ENCODE measurements around the gene OBSCN. TPM values are rescaled to one million over a fixed set of nuclear protein-coding genes. Genes with fewer than 3 reads are reported as not detected.

The OBSCN gene
- total RNA-seq, 1 experiment from 2014 or later, result 10.5 TPM

DNA sequence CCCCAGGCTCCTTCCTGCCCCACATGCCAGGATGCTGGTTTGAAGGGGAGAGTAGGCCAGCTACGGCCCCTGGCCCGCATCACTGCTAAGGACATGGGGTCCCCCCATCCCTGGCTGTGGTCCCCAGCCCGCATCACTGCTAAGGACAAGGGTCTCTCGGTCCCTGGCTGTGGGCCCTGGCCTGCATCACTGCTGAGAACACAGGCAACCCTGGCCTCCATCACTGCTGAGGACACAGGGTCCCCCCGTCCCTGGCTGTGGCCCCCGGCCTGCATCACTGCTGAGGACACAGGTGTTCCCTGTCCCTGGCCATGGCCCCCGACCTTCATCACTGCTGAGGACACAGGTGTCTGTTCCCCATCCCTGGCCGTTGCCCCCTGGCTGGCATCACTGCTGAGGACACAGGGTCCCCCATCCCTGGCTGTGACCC, 448 bp upstream of the OBSCN start:
- Histone ChIP-seq H3K4me3 (ENCODE audit: low read depth in 2 of 2, low read length in 2 of 2) (no peak overlapping the region), H3K9me3 (ENCODE audit: control insufficient read depth, insufficient read depth, low read depth, low read length) (no peaks in the 10 kb centered on the region), H3K27ac (ENCODE audit: low read length) (no peak overlapping the region), H3K4me1 (ENCODE audit: control insufficient read depth, insufficient read depth, low read length) (peaks cover 12% of the 10 kb centered on the region; the same call in 1 of the 2 replicates), H3K27me3 (ENCODE audit: control insufficient read depth, insufficient read depth, low read length) (no peaks in the 10 kb centered on the region), H3K36me3 (ENCODE audit: control insufficient read depth, insufficient read depth, low read length) (no peaks in the 10 kb centered on the region)
- DNase-seq (ENCODE audit: low read depth, low spot score), result no peak
- BruUV-seq (replicated peaks), result no TSS peak
- POLR2A ChIA-PET, result no interaction called here
- in situ Hi-C loops (cut with HindIII; ENCODE audit: low pct_unique_long_range_greater_than_20kb, low sequenced_read_pairs), result no loop called here
- CTCF ChIA-PET, result no interaction called here
- no peak for ATAC-seq
- intact Hi-C loops (cut with micrococcal nuclease; ENCODE audit: unreplicated experiment), result no loop called here
- no peak for TF ChIP-seq SIN3A (IDR thresholded peaks at IDR 0.05; ENCODE audit: borderline replicate concordance, insufficient read depth, low read depth, low read length)
- TF ChIP-seq, protein P1, sequence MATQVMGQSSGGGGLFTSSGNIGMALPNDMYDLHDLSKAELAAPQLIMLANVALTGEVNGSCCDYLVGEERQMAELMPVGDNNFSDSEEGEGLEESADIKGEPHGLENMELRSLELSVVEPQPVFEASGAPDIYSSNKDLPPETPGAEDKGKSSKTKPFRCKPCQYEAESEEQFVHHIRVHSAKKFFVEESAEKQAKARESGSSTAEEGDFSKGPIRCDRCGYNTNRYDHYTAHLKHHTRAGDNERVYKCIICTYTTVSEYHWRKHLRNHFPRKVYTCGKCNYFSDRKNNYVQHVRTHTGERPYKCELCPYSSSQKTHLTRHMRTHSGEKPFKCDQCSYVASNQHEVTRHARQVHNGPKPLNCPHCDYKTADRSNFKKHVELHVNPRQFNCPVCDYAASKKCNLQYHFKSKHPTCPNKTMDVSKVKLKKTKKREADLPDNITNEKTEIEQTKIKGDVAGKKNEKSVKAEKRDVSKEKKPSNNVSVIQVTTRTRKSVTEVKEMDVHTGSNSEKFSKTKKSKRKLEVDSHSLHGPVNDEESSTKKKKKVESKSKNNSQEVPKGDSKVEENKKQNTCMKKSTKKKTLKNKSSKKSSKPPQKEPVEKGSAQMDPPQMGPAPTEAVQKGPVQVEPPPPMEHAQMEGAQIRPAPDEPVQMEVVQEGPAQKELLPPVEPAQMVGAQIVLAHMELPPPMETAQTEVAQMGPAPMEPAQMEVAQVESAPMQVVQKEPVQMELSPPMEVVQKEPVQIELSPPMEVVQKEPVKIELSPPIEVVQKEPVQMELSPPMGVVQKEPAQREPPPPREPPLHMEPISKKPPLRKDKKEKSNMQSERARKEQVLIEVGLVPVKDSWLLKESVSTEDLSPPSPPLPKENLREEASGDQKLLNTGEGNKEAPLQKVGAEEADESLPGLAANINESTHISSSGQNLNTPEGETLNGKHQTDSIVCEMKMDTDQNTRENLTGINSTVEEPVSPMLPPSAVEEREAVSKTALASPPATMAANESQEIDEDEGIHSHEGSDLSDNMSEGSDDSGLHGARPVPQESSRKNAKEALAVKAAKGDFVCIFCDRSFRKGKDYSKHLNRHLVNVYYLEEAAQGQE (IDR thresholded peaks at IDR 0.05; ENCODE audit: insufficient read depth in 1 of 2, low read depth in 2 of 2, low read length in 1 of 2), result no peak
- no peak for TF ChIP-seq TCF7L2 (IDR thresholded peaks at IDR 0.05; ENCODE audit: low read depth, low read length)
- TF ChIP-seq POLR2AphosphoS5 (IDR thresholded peaks at IDR 0.05; ENCODE audit: low read depth, low read length), result no peak
- TF ChIP-seq, protein P2, sequence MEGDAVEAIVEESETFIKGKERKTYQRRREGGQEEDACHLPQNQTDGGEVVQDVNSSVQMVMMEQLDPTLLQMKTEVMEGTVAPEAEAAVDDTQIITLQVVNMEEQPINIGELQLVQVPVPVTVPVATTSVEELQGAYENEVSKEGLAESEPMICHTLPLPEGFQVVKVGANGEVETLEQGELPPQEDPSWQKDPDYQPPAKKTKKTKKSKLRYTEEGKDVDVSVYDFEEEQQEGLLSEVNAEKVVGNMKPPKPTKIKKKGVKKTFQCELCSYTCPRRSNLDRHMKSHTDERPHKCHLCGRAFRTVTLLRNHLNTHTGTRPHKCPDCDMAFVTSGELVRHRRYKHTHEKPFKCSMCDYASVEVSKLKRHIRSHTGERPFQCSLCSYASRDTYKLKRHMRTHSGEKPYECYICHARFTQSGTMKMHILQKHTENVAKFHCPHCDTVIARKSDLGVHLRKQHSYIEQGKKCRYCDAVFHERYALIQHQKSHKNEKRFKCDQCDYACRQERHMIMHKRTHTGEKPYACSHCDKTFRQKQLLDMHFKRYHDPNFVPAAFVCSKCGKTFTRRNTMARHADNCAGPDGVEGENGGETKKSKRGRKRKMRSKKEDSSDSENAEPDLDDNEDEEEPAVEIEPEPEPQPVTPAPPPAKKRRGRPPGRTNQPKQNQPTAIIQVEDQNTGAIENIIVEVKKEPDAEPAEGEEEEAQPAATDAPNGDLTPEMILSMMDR (IDR thresholded peaks at IDR 0.05), result no peak

DNA sequence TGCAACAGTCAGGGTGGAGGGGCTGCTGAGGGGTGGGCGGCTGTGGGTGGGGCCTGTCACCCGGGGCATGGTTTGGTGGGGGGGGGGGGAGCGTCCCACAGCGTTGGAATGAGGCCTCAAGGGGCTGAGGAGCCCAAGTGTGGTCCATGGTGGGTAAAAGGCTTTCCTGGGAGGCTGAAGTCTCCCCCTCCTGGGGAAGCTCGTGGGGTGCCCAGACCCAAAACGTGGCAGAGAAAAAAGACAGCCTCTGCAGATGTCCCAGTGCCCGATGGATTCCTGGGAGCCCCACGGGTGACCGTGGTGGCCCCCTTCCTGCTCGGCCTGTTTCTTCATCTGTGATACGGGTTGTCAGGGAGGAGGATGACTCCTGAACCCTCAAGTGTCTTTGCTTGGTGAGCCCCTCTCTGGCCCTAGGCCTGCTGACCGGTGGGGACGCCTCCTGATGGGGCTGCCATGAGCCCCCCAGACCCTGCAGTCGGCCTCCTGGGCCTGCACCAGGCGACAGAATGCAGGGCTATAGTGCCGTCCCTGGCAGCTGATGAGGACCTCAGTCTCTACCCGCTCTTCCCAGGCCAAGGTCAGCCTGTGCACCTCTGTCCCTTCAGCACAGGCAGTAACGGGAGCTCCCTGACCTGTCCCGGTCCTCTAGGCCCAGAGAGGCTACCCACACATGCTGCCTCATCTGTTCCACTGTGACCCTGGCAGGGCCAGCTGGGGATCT, 1.1 kb downstream of the OBSCN start:
- CTCF ChIA-PET, result no interaction called here
- Histone ChIP-seq H3K4me1 (ENCODE audit: control insufficient read depth, insufficient read depth, low read length) (peaks cover 12% of the 10 kb centered on the region; the same call in 1 of the 2 replicates), H3K36me3 (ENCODE audit: control insufficient read depth, insufficient read depth, low read length) (no peaks in the 10 kb centered on the region), H3K9me3 (ENCODE audit: control insufficient read depth, insufficient read depth, low read depth, low read length) (no peaks in the 10 kb centered on the region), H3K27ac (ENCODE audit: low read length) (no peak overlapping the region), H3K4me3 (ENCODE audit: low read depth in 2 of 2, low read length in 2 of 2) (no peak overlapping the region), H3K27me3 (ENCODE audit: control insufficient read depth, insufficient read depth, low read length) (no peaks in the 10 kb centered on the region)
- intact Hi-C loops (cut with micrococcal nuclease; ENCODE audit: unreplicated experiment) (no loop called here), in situ Hi-C loops (cut with HindIII; ENCODE audit: low pct_unique_long_range_greater_than_20kb, low sequenced_read_pairs) (no loop called here)
- TF ChIP-seq POLR2AphosphoS5 (IDR thresholded peaks at IDR 0.05; ENCODE audit: low read depth, low read length), result no peak
- TF ChIP-seq SIN3A (IDR thresholded peaks at IDR 0.05; ENCODE audit: borderline replicate concordance, insufficient read depth, low read depth, low read length), result no peak
- TF ChIP-seq TCF7L2 (IDR thresholded peaks at IDR 0.05; ENCODE audit: low read depth, low read length), result no peak
- TF ChIP-seq, protein P1 (IDR thresholded peaks at IDR 0.05; ENCODE audit: insufficient read depth in 1 of 2, low read depth in 2 of 2, low read length in 1 of 2), result no peak
- TF ChIP-seq, protein P2 (IDR thresholded peaks at IDR 0.05), result no peak
- DNase-seq (ENCODE audit: low read depth, low spot score) (no peak), ATAC-seq (no peak)
- POLR2A ChIA-PET, result no interaction called here
- no TSS peak for BruUV-seq (replicated peaks)
